Peyer's patch (tissue), 4 donors: ENCODE results near the gene CCDC12. TPM values are rescaled to one million over a fixed set of nuclear protein-coding genes. Genes with fewer than 3 reads are reported as not detected.

Experiments
- DNase-seq, 3 donors: peaks; one replicate each; pipeline ENCODE4 v3.0.0-alpha.2; 2017 to 2019
- H3K27ac ChIP-seq, 4 donors: fragments of 200-600 bp; sonication (generic); one replicate each; pipeline ENCODE4 v1.5.1; 2016 to 2019
- H3K27me3 ChIP-seq, 2 donors: fragments of 200-600 bp; sonication (generic); one replicate each; pipeline ENCODE4 v1.5.1; 2019
- H3K36me3 ChIP-seq, 3 donors: fragments of 200-600 bp; sonication (generic); one replicate each; pipeline ENCODE4 v1.5.1; 2016 to 2019
- H3K4me1 ChIP-seq, 4 donors: fragments of 200-600 bp; sonication (generic); one replicate each; pipeline ENCODE4 v1.5.1; 2016 to 2019
- H3K4me3 ChIP-seq, 4 donors: fragments of 200-600 bp; sonication (generic); 1 replicate in 3 of 4; 2 replicates in 1 of 4; pipeline ENCODE4 v1.5.1; 2016 to 2019; ENCODE audit warnings: mild to moderate bottlenecking in 1 of 4
- H3K9me3 ChIP-seq, 4 donors: fragments of 200-600 bp; sonication (generic); one replicate each; pipeline ENCODE4 v1.5.1; 2016 to 2019; ENCODE audit warnings: mild to moderate bottlenecking in 1 of 4
- CTCF ChIP-seq, 6 experiments: fragments of 450-650 bp in 4 of 6; fragments of 200-600 bp in 2 of 6; sonication (generic) in 1 of 6; IDR thresholded peaks; one replicate each; pipeline ENCODE4 v1.5.1; 2017 to 2019; ENCODE audit warnings: antibody characterized with exemption in 6 of 6, mild to moderate bottlenecking in 3 of 6, moderate library complexity in 1 of 6
- POLR2A ChIP-seq, 2 donors: fragments of 450-650 bp; IDR thresholded peaks; one replicate each; pipeline ENCODE4 v1.5.1; 2017; ENCODE audit warnings: antibody characterized with exemption in 2 of 2, mild to moderate bottlenecking in 2 of 2, moderate library complexity in 2 of 2
- total RNA-seq, 4 donors: library from RNA; depleted of rRNA; stranded (reverse); fragments of >200 nt; gene quantifications; one replicate each; pipeline ENCODE4 v1.1.0, GENCODE V29; 2016

CCDC12 gene
- total RNA-seq, 4 donors from 2014 or later = 41.7 to 90.0 (median 59.2) TPM

DNA sequence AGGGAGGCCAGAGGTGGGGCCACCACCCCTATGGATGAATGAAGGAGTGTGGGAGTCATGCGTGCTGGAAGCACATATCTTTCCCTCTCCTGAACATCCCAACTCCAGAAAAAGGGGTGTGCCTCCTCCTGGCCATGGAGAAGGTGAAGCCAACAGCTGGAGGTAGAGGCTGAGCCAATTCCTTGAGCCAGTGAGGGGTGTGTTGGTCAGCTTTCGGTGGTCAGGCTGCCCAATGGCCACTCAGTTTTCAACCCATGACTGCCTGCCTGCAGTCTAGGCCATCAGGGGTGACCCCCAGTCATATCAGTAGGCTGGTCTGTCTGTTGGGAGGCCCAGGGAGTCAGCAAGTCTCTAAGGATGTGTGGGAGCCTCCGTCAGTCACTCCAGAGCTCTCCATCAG lies 85.4 kb downstream of the CCDC12 start:
- Histone ChIP-seq H3K36me3 (no peaks in the 10 kb centered on the region), H3K4me3 (no peak overlapping the region), H3K27ac (no peak overlapping the region), H3K27me3 (no peaks in the 10 kb centered on the region), H3K4me1 (peaks cover 0 to 16% (median 5%) of the 10 kb centered on the region in 4 donors), H3K9me3 (no peaks in the 10 kb centered on the region)
- TF ChIP-seq POLR2A (IDR thresholded peaks at IDR 0.05) = no peak
- TF ChIP-seq CTCF (IDR thresholded peaks at IDR 0.05) = no peak
- DNase-seq = no peak

DNA sequence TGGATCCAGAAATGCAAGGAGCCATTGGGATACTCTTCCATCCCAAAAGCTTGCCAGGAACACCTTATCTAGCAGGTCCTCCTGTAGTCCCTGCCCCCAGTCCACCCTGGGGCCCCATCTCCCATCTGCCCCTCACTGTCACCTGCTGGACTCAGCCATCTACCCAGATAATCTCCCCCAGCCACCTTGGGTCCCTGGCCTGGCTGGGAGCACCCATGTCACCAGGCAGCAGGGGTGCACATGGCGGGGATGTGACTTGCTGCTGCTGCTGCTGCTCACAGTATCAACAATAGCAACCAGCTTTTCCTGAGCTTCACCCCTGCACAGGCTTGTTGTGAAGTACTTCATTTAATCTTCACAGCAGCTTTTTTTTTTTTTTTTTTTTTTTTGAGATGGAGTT lies 86.4 kb downstream of the CCDC12 start:
- Histone ChIP-seq H3K36me3 (no peaks in the 10 kb centered on the region), H3K4me1 (peaks cover 0 to 16% (median 5%) of the 10 kb centered on the region in 4 donors), H3K4me3 (no peak overlapping the region), H3K9me3 (no peaks in the 10 kb centered on the region), H3K27me3 (no peaks in the 10 kb centered on the region), H3K27ac (no peak overlapping the region)
- TF ChIP-seq CTCF (IDR thresholded peaks at IDR 0.05) (no peak), POLR2A (IDR thresholded peaks at IDR 0.05) (no peak)
- DNase-seq = no peak

- peaks cover 0 to 1% of the 10 kb centered on the region in 2 donors for H3K27me3 ChIP-seq
- TF ChIP-seq CTCF (IDR thresholded peaks at IDR 0.05) (no peak), POLR2A (IDR thresholded peaks at IDR 0.05) (no peak)
- no peaks in the 10 kb centered on the region for H3K36me3 ChIP-seq
- H3K4me1 ChIP-seq = peaks cover 0 to 16% (median 5%) of the 10 kb centered on the region in 4 donors
- no peak for DNase-seq
- H3K4me3 ChIP-seq = no peak overlapping the region
- H3K27ac ChIP-seq = no peak overlapping the region
- no peaks in the 10 kb centered on the region for H3K9me3 ChIP-seq
Observed at GRCh38 chr3:46889381-46890110, 87.0 kb downstream of the CCDC12 start.

GRCh38 chr3:46888705-46889104 lies 87.8 kb downstream of the CCDC12 start:
- H3K4me3 ChIP-seq = no peak overlapping the region
- DNase-seq = no peak
- H3K27ac ChIP-seq = no peak overlapping the region
- peaks cover 0 to 16% (median 5%) of the 10 kb centered on the region in 4 donors for H3K4me1 ChIP-seq
- TF ChIP-seq POLR2A (IDR thresholded peaks at IDR 0.05) (no peak), CTCF (IDR thresholded peaks at IDR 0.05) (no peak)
- H3K9me3 ChIP-seq = no peaks in the 10 kb centered on the region
- H3K27me3 ChIP-seq = peaks cover 0 to 5% of the 10 kb centered on the region in 2 donors
- H3K36me3 ChIP-seq = no peaks in the 10 kb centered on the region

- TF ChIP-seq POLR2A (IDR thresholded peaks at IDR 0.05) (no peak), CTCF (IDR thresholded peaks at IDR 0.05) (no peak)
- peaks cover 0 to 20% (median 6%) of the 10 kb centered on the region in 4 donors for H3K4me1 ChIP-seq
- peaks cover 0 to 6% of the 10 kb centered on the region in 2 donors for H3K27me3 ChIP-seq
Observed at GRCh38 chr3:46887980-46888494, 88.5 kb downstream of the CCDC12 start.

More at GRCh38 chr3:46887980-46888494, 88.5 kb downstream of the CCDC12 start:
- Histone ChIP-seq H3K27ac (no peak overlapping the region), H3K36me3 (no peaks in the 10 kb centered on the region), H3K9me3 (no peaks in the 10 kb centered on the region), H3K4me3 (no peak overlapping the region)
- no peak for DNase-seq
